ENCODE data around the gene OR10T2.

GRCh38 chr1:158398818-158399514 is at the start of gene OR10T2:
- TF ChIP-seq EZH2 (IDR thresholded peaks at IDR 0.05) (no peak), POLR2AphosphoS5 (IDR thresholded peaks at IDR 0.05; ENCODE audit: borderline replicate concordance, low read depth, low read length) (no peak)

All from SK-N-MC (cell line).